Trophoblast cell (in vitro differentiated cells and primary cell): ENCODE data around the gene SCAPER.

Source experiments
- DNase-seq, 2 donors: peaks; one replicate each; pipeline ENCODE4 v3.0.0-alpha.2; 2016
- H2AFZ ChIP-seq: 2 replicates; pipeline ENCODE4 v1.6.1; 2013; ENCODE audit warnings: low read length, moderate library complexity, mild to moderate bottlenecking; ENCODE audit not compliant: insufficient read depth, poor library complexity
- H2AK5ac ChIP-seq: 2 replicates; pipeline ENCODE4 v1.6.1; 2013; ENCODE audit warnings: mild to moderate bottlenecking, low read length
- H2BK120ac ChIP-seq: 2 replicates; pipeline ENCODE4 v1.6.1; 2013; ENCODE audit warnings: low read length, mild to moderate bottlenecking, moderate library complexity; ENCODE audit not compliant: insufficient read depth, poor library complexity
- H2BK12ac ChIP-seq: 2 replicates; pipeline ENCODE4 v1.6.1; 2013; ENCODE audit warnings: mild to moderate bottlenecking, low read length, moderate library complexity
- H2BK5ac ChIP-seq: 2 replicates; pipeline ENCODE4 v1.6.1; 2013; ENCODE audit warnings: low read length, low read depth, moderate library complexity, mild to moderate bottlenecking; ENCODE audit not compliant: poor library complexity
- H3K14ac ChIP-seq: 2 replicates; pipeline ENCODE4 v1.6.1; 2013; ENCODE audit warnings: mild to moderate bottlenecking, low read length
- H3K18ac ChIP-seq: 2 replicates; pipeline ENCODE4 v1.6.1; 2013; ENCODE audit warnings: mild to moderate bottlenecking, low read length
- H3K23ac ChIP-seq: 2 replicates; pipeline ENCODE4 v1.6.1; 2013; ENCODE audit warnings: low read length
- H3K27ac ChIP-seq: 2 replicates; pipeline ENCODE4 v1.5.1; 2013; ENCODE audit warnings: low read depth, mild to moderate bottlenecking, inconsistent platforms, low read length, moderate library complexity
- H3K27me3 ChIP-seq: 2 replicates; pipeline ENCODE4 v1.6.1; 2013; ENCODE audit warnings: inconsistent platforms, mild to moderate bottlenecking, low read length, moderate library complexity; ENCODE audit not compliant: insufficient read depth
- H3K36me3 ChIP-seq, 2 experiments: 1 replicate in 1 of 2; 2 replicates in 1 of 2; pipeline ENCODE4 v1.6.1; 2013; ENCODE audit warnings: low read length in 2 of 2, mild to moderate bottlenecking in 2 of 2, moderate library complexity in 1 of 2; ENCODE audit not compliant: insufficient read depth in 2 of 2, control insufficient read depth in 1 of 2
- H3K4ac ChIP-seq: 2 replicates; pipeline ENCODE4 v1.6.1; 2013; ENCODE audit warnings: low read depth, mild to moderate bottlenecking, low read length, moderate library complexity
- H3K4me1 ChIP-seq, 2 experiments: 1 replicate in 1 of 2; 2 replicates in 1 of 2; pipeline ENCODE4 v1.6.1; 2013; ENCODE audit warnings: low read length in 2 of 2, mild to moderate bottlenecking in 2 of 2, moderate library complexity in 1 of 2; ENCODE audit not compliant: insufficient read depth in 2 of 2, control insufficient read depth in 1 of 2
- H3K4me2 ChIP-seq: 2 replicates; pipeline ENCODE4 v1.6.1; 2013; ENCODE audit warnings: inconsistent platforms, mild to moderate bottlenecking, low read length, moderate library complexity
- H3K4me3 ChIP-seq: 2 replicates; pipeline ENCODE4 v1.5.1; 2013; ENCODE audit warnings: mild to moderate bottlenecking, low read depth, low read length, inconsistent platforms
- H3K79me1 ChIP-seq: one replicate; pipeline ENCODE4 v1.6.1; 2013; ENCODE audit warnings: low read length
- H3K79me2 ChIP-seq: 2 replicates; pipeline ENCODE4 v1.6.1; 2013; ENCODE audit warnings: low read length, mild to moderate bottlenecking; ENCODE audit not compliant: control insufficient read depth, insufficient read depth, poor library complexity
- H3K9ac ChIP-seq: 2 replicates; pipeline ENCODE4 v1.6.1; 2013; ENCODE audit warnings: mild to moderate bottlenecking, low read length
- H3K9me3 ChIP-seq: 2 replicates; pipeline ENCODE4 v1.6.1; 2013; ENCODE audit warnings: low read depth, mild to moderate bottlenecking, control low read depth, inconsistent platforms, low read length; ENCODE audit not compliant: insufficient read depth
- H4K12ac ChIP-seq: 2 replicates; pipeline ENCODE4 v1.6.1; 2013; ENCODE audit warnings: low read depth, mild to moderate bottlenecking, low read length, moderate library complexity
- H4K8ac ChIP-seq: 2 replicates; pipeline ENCODE4 v1.6.1; 2013; ENCODE audit warnings: low read depth, mild to moderate bottlenecking, low read length, moderate library complexity
- H4K91ac ChIP-seq: one replicate; pipeline ENCODE4 v1.6.1; 2013; ENCODE audit warnings: low read depth, mild to moderate bottlenecking, low read length, moderate library complexity
- WGBS: extraction: QIAGEN DNeasy Blood & Tissue Kit; methylation state at CpG from one replicate; pipeline ENCODE4 v1.1.7; 2013; ENCODE audit warnings: missing lambda C conversion rate; ENCODE audit not compliant: insufficient read length, insufficient coverage; ENCODE audit errors: extremely low coverage; 5-methylcytosine and 5-hydroxymethylcytosine counted together

The SCAPER gene

GRCh38 chr15:76310475-76311099, 594.6 kb downstream of the SCAPER start:
- peak overlapping the region; percentile 87 for H3K9ac ChIP-seq
- peaks cover 20% of the 10 kb centered on the region for H3K79me1 ChIP-seq
- H4K8ac ChIP-seq = peak overlapping the region; percentile 82
- peak overlapping the region; percentile 67 for H3K4ac ChIP-seq
- DNase-seq = peak; percentile 27 to 58
- peak overlapping the region; percentile 86 for H2BK120ac ChIP-seq
- peak overlapping the region; percentile 24 for H2AFZ ChIP-seq
- peak overlapping the region; percentile 72 for H3K4me2 ChIP-seq
- H3K27ac ChIP-seq = peak overlapping the region; percentile 57
- H2AK5ac ChIP-seq = peak overlapping the region; percentile 4
- H4K12ac ChIP-seq = peak overlapping the region; percentile 76
- no CpG with 5 or more reads among the region's 16 CpGs for WGBS
- no peaks in the 10 kb centered on the region for H3K36me3 ChIP-seq
- no peaks in the 10 kb centered on the region for H3K9me3 ChIP-seq
- H3K79me2 ChIP-seq = peaks cover 7% of the 10 kb centered on the region
- H3K14ac ChIP-seq = peak overlapping the region; percentile 60
- peak overlapping the region; percentile 70 for H2BK5ac ChIP-seq
- peaks cover 9 to 19% of the 10 kb centered on the region in 2 experiments for H3K4me1 ChIP-seq
- H3K18ac ChIP-seq = peak overlapping the region; percentile 76
- peak overlapping the region; percentile 76 for H4K91ac ChIP-seq
- no peaks in the 10 kb centered on the region for H3K27me3 ChIP-seq
- H3K23ac ChIP-seq = no peak overlapping the region
- H3K4me3 ChIP-seq = peak overlapping the region; percentile 82
- H2BK12ac ChIP-seq = peak overlapping the region; percentile 48

GRCh38 chr15:76309601-76310330, 595.4 kb downstream of the SCAPER start:
- Histone ChIP-seq H4K91ac (no peak overlapping the region), H3K4ac (peak overlapping the region; percentile 47), H2AFZ (no peak overlapping the region), H3K36me3 (no peaks in the 10 kb centered on the region), H3K79me1 (peaks cover 20% of the 10 kb centered on the region), H3K23ac (no peak overlapping the region), H2BK120ac (no peak overlapping the region), H2BK5ac (no peak overlapping the region), H3K4me1 (peaks cover 9 to 19% of the 10 kb centered on the region in 2 experiments), H3K18ac (no peak overlapping the region), H3K4me2 (peak overlapping the region; percentile 54), H4K12ac (no peak overlapping the region), H2BK12ac (no peak overlapping the region), H3K14ac (no peak overlapping the region), H3K9ac (no peak overlapping the region), H3K9me3 (no peaks in the 10 kb centered on the region), H3K4me3 (no peak overlapping the region), H4K8ac (no peak overlapping the region), H3K27ac (no peak overlapping the region), H3K79me2 (peaks cover 7% of the 10 kb centered on the region), H3K27me3 (no peaks in the 10 kb centered on the region), H2AK5ac (no peak overlapping the region)
- DNase-seq = peak; percentile 13 to 61
- no CpG with 5 or more reads among the region's 13 CpGs for WGBS

- Histone ChIP-seq H3K4ac (peak overlapping the region; percentile 89), H2AFZ (no peak overlapping the region), H3K4me1 (no peaks in the 10 kb centered on the region), H3K4me3 (no peak overlapping the region), H4K91ac (no peak overlapping the region), H4K12ac (no peak overlapping the region), H2BK5ac (no peak overlapping the region), H2AK5ac (no peak overlapping the region), H3K14ac (no peak overlapping the region), H3K4me2 (no peak overlapping the region), H3K9me3 (no peaks in the 10 kb centered on the region), H4K8ac (no peak overlapping the region), H3K18ac (no peak overlapping the region), H3K23ac (no peak overlapping the region), H3K27ac (no peak overlapping the region), H2BK120ac (no peak overlapping the region), H2BK12ac (no peak overlapping the region), H3K79me1 (no peaks in the 10 kb centered on the region), H3K79me2 (peaks cover 3% of the 10 kb centered on the region), H3K36me3 (no peaks in the 10 kb centered on the region), H3K9ac (no peak overlapping the region), H3K27me3 (no peaks in the 10 kb centered on the region)
- WGBS = no CpG with 5 or more reads among the region's 1 CpG
- no peak for DNase-seq
Measured at GRCh38 chr15:76303909-76304308, 601.2 kb downstream of the SCAPER start.

GRCh38 chr15:76299786-76300185, 605.4 kb downstream of the SCAPER start:
- Histone ChIP-seq H3K4ac (no peak overlapping the region), H2AFZ (no peak overlapping the region), H3K79me1 (no peaks in the 10 kb centered on the region), H3K9ac (no peak overlapping the region), H3K27ac (no peak overlapping the region), H4K91ac (no peak overlapping the region), H2BK12ac (no peak overlapping the region), H4K8ac (no peak overlapping the region), H2AK5ac (no peak overlapping the region), H4K12ac (no peak overlapping the region), H2BK5ac (no peak overlapping the region), H3K9me3 (no peaks in the 10 kb centered on the region), H3K27me3 (no peaks in the 10 kb centered on the region), H2BK120ac (no peak overlapping the region), H3K36me3 (no peaks in the 10 kb centered on the region), H3K23ac (no peak overlapping the region), H3K14ac (no peak overlapping the region), H3K4me2 (no peak overlapping the region), H3K79me2 (peaks cover 1% of the 10 kb centered on the region), H3K18ac (no peak overlapping the region), H3K4me3 (no peak overlapping the region), H3K4me1 (no peaks in the 10 kb centered on the region)
- WGBS = no CpG with 5 or more reads among the region's 1 CpG
- no peak for DNase-seq
